HEK293 (cell line): ENCODE data around the gene TGM5.

Experiments
- CTCF ChIA-PET: fragments of 350-600 bp; formaldehyde crosslinking; extraction: SDS; loops from one replicate; lab custom pipeline; 2021; ENCODE audit warnings: antibody characterized with exemption; lab: Yijun Ruan, JAX
- POLR2A ChIA-PET: fragments of 300-600 bp; formaldehyde crosslinking; extraction: SDS; loops from one replicate; lab custom pipeline; 2020; ENCODE audit warnings: antibody characterized with exemption, inconsistent platforms; lab: Yijun Ruan, JAX
- H3K27ac ChIP-seq: fragments of 200-500 bp; sonication (Bioruptor generic); 2 replicates; pipeline ENCODE4 v1.5.1; 2014; ENCODE audit warnings: low read depth, low read length, control low read depth, inconsistent platforms; ENCODE audit errors: extremely low read depth
- H3K36me3 ChIP-seq, 2 experiments: fragments of 200-500 bp in 1 of 2; sonication (Bioruptor generic) in 1 of 2; 1 replicate in 1 of 2; 2 replicates in 1 of 2; pipeline ENCODE4 v1.5.1; 2014 to 2017; ENCODE audit warnings: inconsistent platforms in 2 of 2, low read length in 2 of 2; ENCODE audit not compliant: control insufficient read depth in 2 of 2, insufficient read depth in 1 of 2
- H3K4me1 ChIP-seq: fragments of 200-500 bp; sonication (Bioruptor generic); 2 replicates; pipeline ENCODE4 v1.5.1; 2014; ENCODE audit warnings: mild to moderate bottlenecking, low read length, inconsistent platforms; ENCODE audit not compliant: control insufficient read depth, insufficient read depth
- H3K4me3 ChIP-seq: 2 replicates; pipeline ENCODE4 v1.5.1; 2011; ENCODE audit warnings: low read depth, mild to moderate bottlenecking, control low read depth, low read length, moderate library complexity
- H3K9me3 ChIP-seq: fragments of 200-500 bp; sonication (Bioruptor generic); 2 replicates; pipeline ENCODE4 v1.5.1; 2014; ENCODE audit warnings: low read depth, low read length, inconsistent platforms; ENCODE audit not compliant: control insufficient read depth, insufficient read depth
- BCL11A ChIP-seq: fragments of 450-650 bp; formaldehyde crosslinking; IDR thresholded peaks from 2 replicates; pipeline ENCODE4 v1.5.1; 2016; ENCODE audit warnings: low read depth, missing biosample characterization, missing genetic modification characterization
- GLIS2 ChIP-seq: fragments of 450-650 bp; formaldehyde crosslinking; IDR thresholded peaks from 2 replicates; pipeline ENCODE4 v1.5.1; 2016; ENCODE audit warnings: missing biosample characterization, missing genetic modification characterization
- KLF7 ChIP-seq: fragments of 450-650 bp; formaldehyde crosslinking; IDR thresholded peaks from 2 replicates; pipeline ENCODE4 v1.5.1; 2016; ENCODE audit warnings: missing biosample characterization, missing genetic modification characterization, borderline replicate concordance
- SCRT1 ChIP-seq: fragments of 450-650 bp; formaldehyde crosslinking; IDR thresholded peaks from 2 replicates; pipeline ENCODE4 v1.5.1; 2016; ENCODE audit warnings: missing biosample characterization, missing genetic modification characterization, borderline replicate concordance
- SP2 ChIP-seq: fragments of 450-650 bp; formaldehyde crosslinking; IDR thresholded peaks from 2 replicates; pipeline ENCODE4 v1.5.1; 2016; ENCODE audit warnings: missing biosample characterization, missing genetic modification characterization
- YY2 ChIP-seq: fragments of 450-650 bp; formaldehyde crosslinking; IDR thresholded peaks from 2 replicates; pipeline ENCODE4 v1.5.1; 2016; ENCODE audit warnings: missing biosample characterization, missing genetic modification characterization
- ZBTB20 ChIP-seq: fragments of 450-650 bp; formaldehyde crosslinking; IDR thresholded peaks from 2 replicates; pipeline ENCODE4 v1.5.1; 2016; ENCODE audit warnings: missing biosample characterization, missing genetic modification characterization
- ZBTB48 ChIP-seq: fragments of 450-650 bp; formaldehyde crosslinking; IDR thresholded peaks from 2 replicates; pipeline ENCODE4 v1.5.1; 2016; ENCODE audit warnings: missing biosample characterization, missing genetic modification characterization
- ZFP3 ChIP-seq: fragments of 450-650 bp; formaldehyde crosslinking; IDR thresholded peaks from 2 replicates; pipeline ENCODE4 v1.5.1; 2016; ENCODE audit warnings: low read depth, missing biosample characterization, missing genetic modification characterization
- ZNF146 ChIP-seq: fragments of 450-650 bp; formaldehyde crosslinking; IDR thresholded peaks from 2 replicates; pipeline ENCODE4 v1.5.1; 2016; ENCODE audit warnings: missing biosample characterization, missing genetic modification characterization
- ZNF19 ChIP-seq: fragments of 450-650 bp; formaldehyde crosslinking; IDR thresholded peaks from 2 replicates; pipeline ENCODE4; 2016; ENCODE audit warnings: missing biosample characterization, missing genetic modification characterization, low read depth
- ZNF202 ChIP-seq: fragments of 450-650 bp; formaldehyde crosslinking; IDR thresholded peaks from 2 replicates; pipeline ENCODE4 v1.5.1; 2016; ENCODE audit warnings: missing biosample characterization, missing genetic modification characterization, borderline replicate concordance
- ZNF211 ChIP-seq: fragments of 450-650 bp; formaldehyde crosslinking; IDR thresholded peaks from 2 replicates; pipeline ENCODE4 v1.5.1; 2016; ENCODE audit warnings: low read depth, missing biosample characterization, missing genetic modification characterization
- ZNF366 ChIP-seq: fragments of 450-650 bp; formaldehyde crosslinking; conservative IDR thresholded peaks from 2 replicates; pipeline ENCODE4 v1.5.1; 2016; ENCODE audit warnings: missing biosample characterization, missing genetic modification characterization
- ZNF426 ChIP-seq: fragments of 450-650 bp; formaldehyde crosslinking; IDR thresholded peaks from 2 replicates; pipeline ENCODE4 v1.5.1; 2017; ENCODE audit warnings: missing biosample characterization, missing genetic modification characterization, mild to moderate bottlenecking, inconsistent platforms, moderate library complexity
- ZNF433 ChIP-seq: fragments of 450-650 bp; formaldehyde crosslinking; IDR thresholded peaks from 2 replicates; pipeline ENCODE4 v1.5.1; 2016; ENCODE audit warnings: missing biosample characterization, missing genetic modification characterization, low read depth
- ZNF544 ChIP-seq: fragments of 450-650 bp; formaldehyde crosslinking; IDR thresholded peaks from 2 replicates; pipeline ENCODE4 v1.5.0; 2017; ENCODE audit warnings: missing biosample characterization, missing genetic modification characterization
- ZNF560 ChIP-seq: fragments of 450-650 bp; formaldehyde crosslinking; IDR thresholded peaks from 2 replicates; pipeline ENCODE4 v1.5.1; 2017; ENCODE audit warnings: missing biosample characterization, missing genetic modification characterization, borderline replicate concordance
- ZNF596 ChIP-seq: fragments of 450-650 bp; IDR thresholded peaks from 2 replicates; pipeline ENCODE4 v1.5.0; 2018; ENCODE audit warnings: missing biosample characterization, mild to moderate bottlenecking, missing genetic modification characterization, moderate library complexity
- ZNF621 ChIP-seq: fragments of 450-650 bp; formaldehyde crosslinking; IDR thresholded peaks from 2 replicates; pipeline ENCODE4 v1.5.1; 2017; ENCODE audit warnings: missing biosample characterization, missing genetic modification characterization
- ZNF76 ChIP-seq: fragments of 450-650 bp; formaldehyde crosslinking; IDR thresholded peaks from 2 replicates; pipeline ENCODE4; 2016; ENCODE audit warnings: low read depth, missing biosample characterization, missing genetic modification characterization, borderline replicate concordance
- ZXDB ChIP-seq: fragments of 450-650 bp; formaldehyde crosslinking; IDR thresholded peaks from 2 replicates; pipeline ENCODE4 v1.5.1; 2016; ENCODE audit warnings: missing biosample characterization, missing genetic modification characterization
- TF ChIP-seq, protein P1 (sequence below): fragments of 450-650 bp; formaldehyde crosslinking; IDR thresholded peaks from 2 replicates; pipeline ENCODE4 v1.5.1; 2016; ENCODE audit warnings: missing biosample characterization, missing genetic modification characterization
- TF ChIP-seq, protein P2 (sequence below): fragments of 450-650 bp; formaldehyde crosslinking; IDR thresholded peaks from 2 replicates; pipeline ENCODE4 v1.5.1; 2016; ENCODE audit warnings: missing biosample characterization, missing genetic modification characterization
- TF ChIP-seq, protein P3 (sequence below): fragments of 450-650 bp; formaldehyde crosslinking; IDR thresholded peaks from 2 replicates; pipeline ENCODE4 v1.5.1; 2016; ENCODE audit warnings: missing biosample characterization, missing genetic modification characterization
- TF ChIP-seq, protein P4 (sequence below): fragments of 450-650 bp; formaldehyde crosslinking; IDR thresholded peaks from 2 replicates; pipeline ENCODE4 v1.5.1; 2017; ENCODE audit warnings: missing biosample characterization, missing genetic modification characterization
- TF ChIP-seq, protein P5 (sequence below): fragments of 450-650 bp; formaldehyde crosslinking; IDR thresholded peaks from 2 replicates; pipeline ENCODE4 v1.5.1; 2016; ENCODE audit warnings: missing biosample characterization, missing genetic modification characterization
- TF ChIP-seq, protein P6 (sequence below): fragments of 450-650 bp; formaldehyde crosslinking; IDR thresholded peaks from 2 replicates; pipeline ENCODE4 v1.5.1; 2016; ENCODE audit warnings: missing biosample characterization, missing genetic modification characterization, low read depth

TGM5 gene

DNA sequence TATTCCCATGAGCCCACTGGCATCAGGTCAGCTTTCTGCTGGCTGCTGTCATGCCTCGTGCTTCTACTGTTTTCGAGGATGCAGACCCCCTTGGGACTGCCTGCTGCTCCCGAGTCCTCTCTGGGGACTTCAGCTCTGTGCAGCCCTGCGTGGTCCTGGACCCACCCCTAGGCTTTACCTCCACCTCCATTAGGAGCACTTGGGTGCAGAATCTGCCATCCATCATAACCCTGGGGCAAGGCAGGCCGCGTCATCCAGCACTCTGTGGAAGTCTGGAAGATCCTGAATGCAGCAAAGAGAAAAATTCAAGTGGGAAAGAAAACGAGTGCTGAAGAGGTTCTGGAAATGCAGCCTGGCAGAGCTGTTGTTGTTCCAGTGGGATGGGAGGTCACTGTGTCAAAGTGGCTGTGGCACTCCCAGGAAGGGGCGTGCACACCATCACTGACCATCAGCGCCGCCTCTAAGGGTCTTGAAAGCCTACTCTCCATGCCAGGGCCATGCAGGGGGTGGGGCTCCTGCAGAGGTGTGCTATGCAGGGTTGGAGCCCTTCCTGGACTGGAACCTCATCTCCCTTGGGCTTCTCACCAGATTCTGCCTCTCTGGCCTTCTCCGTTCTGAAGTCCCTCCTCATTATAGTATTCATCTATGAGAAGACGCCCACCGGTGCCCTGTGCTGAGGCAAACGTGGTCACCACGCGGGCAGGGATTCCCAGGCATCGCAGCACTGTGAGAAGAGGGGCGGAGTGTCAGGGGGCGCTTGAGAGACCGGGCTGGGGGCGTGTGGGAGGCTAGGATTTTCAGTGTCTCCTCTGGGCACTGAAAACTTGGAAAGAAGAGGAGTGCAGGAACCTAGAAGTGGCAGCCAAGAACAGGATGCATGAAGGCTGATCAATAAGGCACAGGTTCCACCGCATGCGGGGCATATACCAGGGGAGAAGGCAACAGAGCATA, 58.4 kb downstream of the TGM5 start:
- Histone ChIP-seq H3K4me3 (no peak overlapping the region), H3K36me3 (no peaks in the 10 kb centered on the region), H3K27ac (no peak overlapping the region), H3K9me3 (no peaks in the 10 kb centered on the region), H3K4me1 (no peaks in the 10 kb centered on the region)
- CTCF ChIA-PET = interaction anchor here (0.7 to 2.3 kb wide), 2 partner anchors 77 to 104 kb away, joined by 4 to 6 read pairs; no protein-coding TSS in a partner anchor
- no peak for TF ChIP-seq ZNF596 (tag by site-specific recombination)
- no peak for TF ChIP-seq SP2
- TF ChIP-seq ZXDB (tag by site-specific recombination) = no peak
- no peak for TF ChIP-seq ZNF19
- no peak for TF ChIP-seq ZBTB48
- TF ChIP-seq, protein P1, sequence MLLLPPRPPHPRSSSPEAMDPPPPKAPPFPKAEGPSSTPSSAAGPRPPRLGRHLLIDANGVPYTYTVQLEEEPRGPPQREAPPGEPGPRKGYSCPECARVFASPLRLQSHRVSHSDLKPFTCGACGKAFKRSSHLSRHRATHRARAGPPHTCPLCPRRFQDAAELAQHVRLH (tag by site-specific recombination) = no peak
- TF ChIP-seq ZNF433 (tag by site-specific recombination) = no peak
- no peak for TF ChIP-seq ZNF146
- no peak for TF ChIP-seq SCRT1
- no peak for TF ChIP-seq BCL11A (tag by site-specific recombination)
- no peak for TF ChIP-seq YY2 (tag by site-specific recombination)
- TF ChIP-seq ZNF76 (tag by site-specific recombination) = no peak
- TF ChIP-seq, protein P2, sequence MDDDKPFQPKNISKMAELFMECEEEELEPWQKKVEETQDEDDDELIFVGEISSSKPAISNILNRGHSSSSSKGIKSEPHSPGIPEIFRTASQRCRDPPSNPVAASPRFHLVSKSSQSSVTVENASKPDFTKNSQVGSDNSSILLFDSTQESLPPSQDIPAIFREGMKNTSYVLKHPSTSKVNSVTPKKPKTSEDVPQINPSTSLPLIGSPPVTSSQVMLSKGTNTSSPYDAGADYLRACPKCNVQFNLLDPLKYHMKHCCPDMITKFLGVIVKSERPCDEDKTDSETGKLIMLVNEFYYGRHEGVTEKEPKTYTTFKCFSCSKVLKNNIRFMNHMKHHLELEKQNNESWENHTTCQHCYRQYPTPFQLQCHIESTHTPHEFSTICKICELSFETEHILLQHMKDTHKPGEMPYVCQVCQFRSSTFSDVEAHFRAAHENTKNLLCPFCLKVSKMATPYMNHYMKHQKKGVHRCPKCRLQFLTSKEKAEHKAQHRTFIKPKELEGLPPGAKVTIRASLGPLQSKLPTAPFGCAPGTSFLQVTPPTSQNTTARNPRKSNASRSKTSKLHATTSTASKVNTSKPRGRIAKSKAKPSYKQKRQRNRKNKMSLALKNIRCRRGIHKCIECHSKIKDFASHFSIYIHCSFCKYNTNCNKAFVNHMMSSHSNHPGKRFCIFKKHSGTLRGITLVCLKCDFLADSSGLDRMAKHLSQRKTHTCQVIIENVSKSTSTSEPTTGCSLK (tag by site-specific recombination) = no peak
- TF ChIP-seq ZNF560 (tag by site-specific recombination) = no peak
- no peak for TF ChIP-seq ZNF544 (tag by site-specific recombination)
- POLR2A ChIA-PET = no interaction called here

DNA sequence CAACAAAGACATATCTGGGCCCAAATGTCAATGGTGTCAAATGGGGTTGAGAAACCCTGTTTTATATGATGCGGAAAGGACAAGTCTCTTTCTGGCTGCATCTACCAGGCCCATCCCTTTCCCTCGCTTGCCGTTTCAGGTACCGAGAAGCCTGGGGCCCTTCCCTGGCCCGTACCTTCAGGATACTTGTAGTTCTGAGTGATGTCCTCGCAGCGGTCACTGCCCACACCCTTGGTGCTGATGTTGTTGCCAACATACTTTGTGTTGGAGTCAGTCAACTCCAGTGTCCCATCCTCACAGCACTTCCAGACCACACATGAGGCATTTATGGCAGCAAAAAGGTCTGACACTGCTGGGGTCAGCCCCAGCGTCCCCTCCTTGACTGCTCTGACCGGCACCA, 59.7 kb downstream of the TGM5 start:
- CTCF ChIA-PET = no interaction called here
- POLR2A ChIA-PET = no interaction called here
- H3K9me3 ChIP-seq = no peaks in the 10 kb centered on the region
- H3K27ac ChIP-seq = no peak overlapping the region
- no peaks in the 10 kb centered on the region for H3K4me1 ChIP-seq
- H3K36me3 ChIP-seq = no peaks in the 10 kb centered on the region
- H3K4me3 ChIP-seq = no peak overlapping the region
- TF ChIP-seq, protein P3, sequence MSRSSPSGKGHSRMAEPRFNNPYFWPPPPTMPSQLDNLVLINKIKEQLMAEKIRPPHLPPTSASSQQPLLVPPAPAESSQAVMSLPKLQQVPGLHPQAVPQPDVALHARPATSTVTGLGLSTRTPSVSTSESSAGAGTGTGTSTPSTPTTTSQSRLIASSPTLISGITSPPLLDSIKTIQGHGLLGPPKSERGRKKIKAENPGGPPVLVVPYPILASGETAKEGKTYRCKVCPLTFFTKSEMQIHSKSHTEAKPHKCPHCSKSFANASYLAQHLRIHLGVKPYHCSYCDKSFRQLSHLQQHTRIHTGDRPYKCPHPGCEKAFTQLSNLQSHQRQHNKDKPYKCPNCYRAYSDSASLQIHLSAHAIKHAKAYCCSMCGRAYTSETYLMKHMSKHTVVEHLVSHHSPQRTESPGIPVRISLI (tag by site-specific recombination) = no peak
- TF ChIP-seq KLF7 (no peak), GLIS2 (tag by site-specific recombination) (no peak), ZNF146 (no peak), ZNF621 (tag by site-specific recombination) (no peak), ZNF211 (no peak), ZBTB20 (tag by site-specific recombination) (no peak), ZNF366 (no peak), ZFP3 (tag by site-specific recombination) (no peak), ZNF202 (no peak), ZNF426 (no peak)
- TF ChIP-seq, protein P4, sequence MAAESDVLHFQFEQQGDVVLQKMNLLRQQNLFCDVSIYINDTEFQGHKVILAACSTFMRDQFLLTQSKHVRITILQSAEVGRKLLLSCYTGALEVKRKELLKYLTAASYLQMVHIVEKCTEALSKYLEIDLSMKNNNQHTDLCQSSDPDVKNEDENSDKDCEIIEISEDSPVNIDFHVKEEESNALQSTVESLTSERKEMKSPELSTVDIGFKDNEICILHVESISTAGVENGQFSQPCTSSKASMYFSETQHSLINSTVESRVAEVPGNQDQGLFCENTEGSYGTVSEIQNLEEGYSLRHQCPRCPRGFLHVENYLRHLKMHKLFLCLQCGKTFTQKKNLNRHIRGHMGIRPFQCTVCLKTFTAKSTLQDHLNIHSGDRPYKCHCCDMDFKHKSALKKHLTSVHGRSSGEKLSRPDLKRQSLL = no peak
- TF ChIP-seq, protein P5, sequence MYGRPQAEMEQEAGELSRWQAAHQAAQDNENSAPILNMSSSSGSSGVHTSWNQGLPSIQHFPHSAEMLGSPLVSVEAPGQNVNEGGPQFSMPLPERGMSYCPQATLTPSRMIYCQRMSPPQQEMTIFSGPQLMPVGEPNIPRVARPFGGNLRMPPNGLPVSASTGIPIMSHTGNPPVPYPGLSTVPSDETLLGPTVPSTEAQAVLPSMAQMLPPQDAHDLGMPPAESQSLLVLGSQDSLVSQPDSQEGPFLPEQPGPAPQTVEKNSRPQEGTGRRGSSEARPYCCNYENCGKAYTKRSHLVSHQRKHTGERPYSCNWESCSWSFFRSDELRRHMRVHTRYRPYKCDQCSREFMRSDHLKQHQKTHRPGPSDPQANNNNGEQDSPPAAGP = no peak
- TF ChIP-seq, protein P6, sequence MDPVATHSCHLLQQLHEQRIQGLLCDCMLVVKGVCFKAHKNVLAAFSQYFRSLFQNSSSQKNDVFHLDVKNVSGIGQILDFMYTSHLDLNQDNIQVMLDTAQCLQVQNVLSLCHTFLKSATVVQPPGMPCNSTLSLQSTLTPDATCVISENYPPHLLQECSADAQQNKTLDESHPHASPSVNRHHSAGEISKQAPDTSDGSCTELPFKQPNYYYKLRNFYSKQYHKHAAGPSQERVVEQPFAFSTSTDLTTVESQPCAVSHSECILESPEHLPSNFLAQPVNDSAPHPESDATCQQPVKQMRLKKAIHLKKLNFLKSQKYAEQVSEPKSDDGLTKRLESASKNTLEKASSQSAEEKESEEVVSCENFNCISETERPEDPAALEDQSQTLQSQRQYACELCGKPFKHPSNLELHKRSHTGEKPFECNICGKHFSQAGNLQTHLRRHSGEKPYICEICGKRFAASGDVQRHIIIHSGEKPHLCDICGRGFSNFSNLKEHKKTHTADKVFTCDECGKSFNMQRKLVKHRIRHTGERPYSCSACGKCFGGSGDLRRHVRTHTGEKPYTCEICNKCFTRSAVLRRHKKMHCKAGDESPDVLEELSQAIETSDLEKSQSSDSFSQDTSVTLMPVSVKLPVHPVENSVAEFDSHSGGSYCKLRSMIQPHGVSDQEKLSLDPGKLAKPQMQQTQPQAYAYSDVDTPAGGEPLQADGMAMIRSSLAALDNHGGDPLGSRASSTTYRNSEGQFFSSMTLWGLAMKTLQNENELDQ (tag by site-specific recombination) = no peak
